Chondrocyte (in vitro differentiated cells): ENCODE measurements around the gene TADA2B. TPM values are rescaled to one million over a fixed set of nuclear protein-coding genes. Genes with fewer than 3 reads are reported as not detected.

ENCODE experiments used
- DNase-seq: peaks from one replicate; pipeline ENCODE4 v3.0.0; 2021; ENCODE audit warnings: mixed read lengths, low spot score
- H3K27ac Mint-ChIP-seq: one replicate; pipeline ENCODE4 v1.8.0; 2021; ENCODE audit warnings: mild to moderate bottlenecking, moderate library complexity, mixed read lengths; ENCODE audit not compliant: unreplicated experiment
- H3K27me3 Mint-ChIP-seq: 2 replicates; pipeline ENCODE4 v1.8.0; 2021; ENCODE audit warnings: low read depth, mixed read lengths
- H3K36me3 Mint-ChIP-seq: 2 replicates; pipeline ENCODE4 v1.8.0; 2021; ENCODE audit warnings: low read depth, mixed read lengths
- H3K4me1 Mint-ChIP-seq: 2 replicates; pipeline ENCODE4 v1.8.0; 2021; ENCODE audit warnings: low read depth, mild to moderate bottlenecking, mixed read lengths
- H3K4me3 Mint-ChIP-seq: one replicate; pipeline ENCODE4 v1.8.0; 2021; ENCODE audit warnings: mild to moderate bottlenecking, moderate library complexity, mixed read lengths; ENCODE audit not compliant: unreplicated experiment
- H3K9me3 Mint-ChIP-seq: 2 replicates; pipeline ENCODE4 v1.8.0; 2021; ENCODE audit warnings: low read depth, mixed read lengths
- total RNA-seq: library from RNA; stranded (reverse); gene quantifications from 3 replicates; pipeline ENCODE4 v1.2.1, GENCODE V29; 2021
- TF ChIP-seq, protein P1 (sequence below): fragments of 200-600 bp; sonication (generic); IDR thresholded peaks from 2 replicates; pipeline ENCODE4 v1.5.0; 2021; ENCODE audit warnings: antibody characterized with exemption, mild to moderate bottlenecking, moderate library complexity

The TADA2B gene
- total RNA-seq, 1 donor from 2014 or later: 18.5 TPM

DNA sequence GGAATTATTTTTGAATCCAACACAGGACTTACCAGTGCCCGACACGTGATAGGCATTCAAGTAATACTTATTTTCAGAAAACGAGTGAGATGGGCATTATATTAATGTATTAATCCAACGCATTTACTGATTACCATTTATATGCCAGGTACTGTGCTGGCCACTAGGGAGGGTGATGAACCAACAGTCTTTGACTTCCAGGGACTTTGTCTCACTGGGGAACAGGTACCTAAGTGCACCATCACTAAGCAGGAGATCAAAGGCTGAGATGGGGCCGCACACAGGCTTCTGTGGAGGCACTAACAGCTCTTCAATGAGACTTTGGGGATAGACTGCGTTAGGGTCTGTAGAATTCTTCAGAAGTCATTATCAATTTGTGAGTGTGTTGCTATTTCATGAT, 5.7 kb upstream of the TADA2B start:
- Mint-ChIP-seq H3K27ac (peak overlapping the region; percentile 62), H3K4me3 (no peak overlapping the region)
- TF ChIP-seq, protein P1, sequence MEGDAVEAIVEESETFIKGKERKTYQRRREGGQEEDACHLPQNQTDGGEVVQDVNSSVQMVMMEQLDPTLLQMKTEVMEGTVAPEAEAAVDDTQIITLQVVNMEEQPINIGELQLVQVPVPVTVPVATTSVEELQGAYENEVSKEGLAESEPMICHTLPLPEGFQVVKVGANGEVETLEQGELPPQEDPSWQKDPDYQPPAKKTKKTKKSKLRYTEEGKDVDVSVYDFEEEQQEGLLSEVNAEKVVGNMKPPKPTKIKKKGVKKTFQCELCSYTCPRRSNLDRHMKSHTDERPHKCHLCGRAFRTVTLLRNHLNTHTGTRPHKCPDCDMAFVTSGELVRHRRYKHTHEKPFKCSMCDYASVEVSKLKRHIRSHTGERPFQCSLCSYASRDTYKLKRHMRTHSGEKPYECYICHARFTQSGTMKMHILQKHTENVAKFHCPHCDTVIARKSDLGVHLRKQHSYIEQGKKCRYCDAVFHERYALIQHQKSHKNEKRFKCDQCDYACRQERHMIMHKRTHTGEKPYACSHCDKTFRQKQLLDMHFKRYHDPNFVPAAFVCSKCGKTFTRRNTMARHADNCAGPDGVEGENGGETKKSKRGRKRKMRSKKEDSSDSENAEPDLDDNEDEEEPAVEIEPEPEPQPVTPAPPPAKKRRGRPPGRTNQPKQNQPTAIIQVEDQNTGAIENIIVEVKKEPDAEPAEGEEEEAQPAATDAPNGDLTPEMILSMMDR: peak; percentile 33

DNA sequence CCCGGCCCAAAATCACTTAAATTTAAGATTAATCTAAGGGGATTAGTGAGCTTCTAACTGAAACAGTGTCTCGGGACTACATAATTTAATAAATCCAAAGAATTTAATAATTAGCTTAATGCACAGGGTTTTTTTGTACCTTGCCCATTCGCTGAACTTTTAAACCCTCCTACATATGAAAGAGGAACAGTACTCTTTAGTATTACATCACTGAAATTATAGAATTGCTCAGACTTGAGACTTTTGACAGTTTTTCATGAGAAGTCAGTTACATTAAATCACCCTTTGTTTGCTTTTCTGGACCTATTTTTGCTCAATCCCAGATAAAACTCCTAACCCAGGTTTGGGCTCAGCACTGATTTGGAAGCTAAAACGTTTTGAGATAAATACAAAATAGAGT, 2.4 kb upstream of the TADA2B start:
- peaks cover 42% of the 10 kb centered on the region for H3K4me1 Mint-ChIP-seq

More for the DNA sequence above, 5.7 kb upstream of the TADA2B start:
- Mint-ChIP-seq H3K4me1 (peaks cover 36% of the 10 kb centered on the region), H3K27me3 (no peaks in the 10 kb centered on the region), H3K36me3 (no peaks in the 10 kb centered on the region), H3K9me3 (no peaks in the 10 kb centered on the region)
- no peak for DNase-seq

DNA sequence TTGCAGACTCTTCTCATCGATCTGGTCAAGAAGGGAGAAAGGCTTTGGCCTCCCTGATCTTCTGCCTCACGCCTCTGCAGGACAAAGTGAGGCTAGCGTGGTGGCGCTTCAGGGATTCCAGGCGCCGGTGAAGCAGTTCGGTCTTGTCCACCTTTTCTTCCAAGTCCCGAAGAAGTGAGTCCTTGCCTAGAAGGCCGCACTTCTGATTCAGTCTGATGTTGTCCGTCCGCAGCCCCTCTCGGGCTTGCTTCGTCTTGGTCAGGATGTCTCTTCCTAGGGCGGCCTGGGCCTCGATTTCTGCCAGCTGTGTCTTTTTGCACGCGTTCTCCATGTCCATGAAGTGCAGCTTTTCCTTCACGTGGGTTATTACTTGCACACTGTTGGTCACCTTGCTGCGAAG, 1.9 kb upstream of the TADA2B start:
- no peak for DNase-seq
- no peak overlapping the region for H3K4me3 Mint-ChIP-seq
- no peak overlapping the region for H3K27ac Mint-ChIP-seq
- TF ChIP-seq, protein P1: no peak
- no peaks in the 10 kb centered on the region for H3K9me3 Mint-ChIP-seq
- no peaks in the 10 kb centered on the region for H3K27me3 Mint-ChIP-seq
- no peaks in the 10 kb centered on the region for H3K36me3 Mint-ChIP-seq
- H3K4me1 Mint-ChIP-seq: peaks cover 46% of the 10 kb centered on the region

More for the DNA sequence above, 2.4 kb upstream of the TADA2B start:
- no peak overlapping the region for H3K27ac Mint-ChIP-seq
- H3K4me3 Mint-ChIP-seq: no peak overlapping the region
- no peak for DNase-seq
- no peaks in the 10 kb centered on the region for H3K27me3 Mint-ChIP-seq
- no peaks in the 10 kb centered on the region for H3K9me3 Mint-ChIP-seq
- no peaks in the 10 kb centered on the region for H3K36me3 Mint-ChIP-seq
- TF ChIP-seq, protein P1: no peak

DNA sequence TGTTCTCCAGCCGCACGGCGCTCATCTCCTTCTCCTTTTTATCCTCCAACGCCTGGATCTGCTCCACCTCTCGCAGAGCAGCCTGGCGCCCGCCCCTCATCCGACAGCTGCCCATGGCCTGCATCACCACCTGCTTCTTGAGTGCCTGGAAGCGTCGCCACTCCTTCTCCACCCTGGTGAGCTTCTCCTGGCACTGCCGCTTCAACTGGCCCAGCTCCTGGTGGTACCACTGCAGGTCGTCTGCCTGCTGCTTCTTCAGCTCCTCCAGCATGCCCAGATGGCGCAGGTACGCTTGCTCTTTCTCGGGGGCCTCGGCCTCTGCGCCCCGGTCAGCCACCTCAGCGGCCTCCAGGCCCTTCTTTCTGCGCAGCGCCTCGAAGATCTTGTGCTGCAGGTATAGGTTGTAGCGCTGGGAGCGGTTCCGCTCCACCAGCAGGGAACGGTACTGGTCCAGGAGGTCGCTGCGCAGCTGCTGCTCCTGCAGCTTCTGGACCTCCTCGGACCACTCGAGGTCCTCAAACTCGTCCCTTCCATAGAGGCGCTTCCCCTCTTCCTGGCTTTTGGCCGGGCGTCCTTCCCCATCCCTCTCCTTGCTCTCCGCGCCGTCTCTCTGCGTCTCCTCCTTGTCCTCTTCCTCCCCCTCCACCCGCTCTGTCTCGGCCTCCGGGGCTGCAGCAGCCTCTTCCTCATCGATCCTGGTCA, 1.2 kb upstream of the TADA2B start:
- no peaks in the 10 kb centered on the region for H3K27me3 Mint-ChIP-seq
- TF ChIP-seq, protein P1: no peak
- peak overlapping the region; percentile 97 for H3K27ac Mint-ChIP-seq
- H3K36me3 Mint-ChIP-seq: no peaks in the 10 kb centered on the region
- DNase-seq: no peak
- H3K9me3 Mint-ChIP-seq: no peaks in the 10 kb centered on the region
- H3K4me1 Mint-ChIP-seq: peaks cover 45% of the 10 kb centered on the region
- peak overlapping the region; percentile 88 for H3K4me3 Mint-ChIP-seq

DNA sequence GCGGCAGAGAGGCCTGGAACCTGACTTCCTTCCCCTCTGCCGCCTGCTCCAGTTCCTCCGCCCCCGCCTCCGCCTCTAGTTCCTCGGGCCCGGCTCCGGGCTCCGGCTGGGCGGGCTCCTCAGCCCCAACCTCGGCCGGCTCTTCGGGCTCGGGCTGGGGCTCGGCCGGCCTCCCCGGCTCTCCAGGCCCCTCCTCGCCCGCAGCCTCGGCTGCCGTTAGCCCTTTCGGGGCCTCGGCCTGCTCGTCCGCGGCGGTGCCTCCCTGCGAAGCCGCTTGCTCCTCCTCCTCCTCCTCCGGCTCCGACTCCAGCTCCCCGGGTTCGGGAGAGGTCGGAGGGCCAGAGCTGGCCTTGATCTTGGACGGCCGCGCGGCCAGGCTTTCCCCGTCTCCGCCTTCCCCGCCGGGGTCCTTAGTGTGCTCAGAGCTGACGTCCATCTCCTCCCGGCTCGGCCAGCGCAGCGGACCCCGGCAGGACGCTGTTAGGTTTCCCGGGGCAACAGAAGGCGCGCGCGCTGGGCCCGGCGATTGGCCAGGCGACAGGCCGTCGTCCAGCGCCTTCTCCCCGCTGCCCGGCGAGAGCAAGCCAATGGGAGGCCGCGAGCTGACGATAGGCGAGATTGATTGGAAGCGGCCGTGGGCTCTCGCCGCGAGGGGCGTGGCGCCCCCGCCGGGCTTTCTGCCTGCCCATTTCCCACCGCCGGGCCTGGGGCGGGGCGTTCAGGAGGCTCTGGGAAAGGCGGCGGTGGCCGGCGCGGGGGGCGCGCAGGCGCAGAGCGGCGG, 479 bp upstream of the TADA2B start:
- H3K36me3 Mint-ChIP-seq: no peaks in the 10 kb centered on the region
- peak overlapping the region; percentile 88 for H3K4me3 Mint-ChIP-seq
- H3K27me3 Mint-ChIP-seq: no peaks in the 10 kb centered on the region
- H3K4me1 Mint-ChIP-seq: peaks cover 38% of the 10 kb centered on the region
- peak overlapping the region; percentile 97 for H3K27ac Mint-ChIP-seq
- DNase-seq: peak; percentile 99
- TF ChIP-seq, protein P1: peak; percentile 59
- H3K9me3 Mint-ChIP-seq: no peaks in the 10 kb centered on the region
